NCI-H187 treated with DMSO at 0.1 percent for 48 hours (cell line): Measurements from ENCODE around the gene PPP2R2C.

Experiments used
- DNase-seq: peaks from one replicate; lab custom pipeline; 2025; lab: John Stamatoyannopoulos, UW

PPP2R2C gene

DNA sequence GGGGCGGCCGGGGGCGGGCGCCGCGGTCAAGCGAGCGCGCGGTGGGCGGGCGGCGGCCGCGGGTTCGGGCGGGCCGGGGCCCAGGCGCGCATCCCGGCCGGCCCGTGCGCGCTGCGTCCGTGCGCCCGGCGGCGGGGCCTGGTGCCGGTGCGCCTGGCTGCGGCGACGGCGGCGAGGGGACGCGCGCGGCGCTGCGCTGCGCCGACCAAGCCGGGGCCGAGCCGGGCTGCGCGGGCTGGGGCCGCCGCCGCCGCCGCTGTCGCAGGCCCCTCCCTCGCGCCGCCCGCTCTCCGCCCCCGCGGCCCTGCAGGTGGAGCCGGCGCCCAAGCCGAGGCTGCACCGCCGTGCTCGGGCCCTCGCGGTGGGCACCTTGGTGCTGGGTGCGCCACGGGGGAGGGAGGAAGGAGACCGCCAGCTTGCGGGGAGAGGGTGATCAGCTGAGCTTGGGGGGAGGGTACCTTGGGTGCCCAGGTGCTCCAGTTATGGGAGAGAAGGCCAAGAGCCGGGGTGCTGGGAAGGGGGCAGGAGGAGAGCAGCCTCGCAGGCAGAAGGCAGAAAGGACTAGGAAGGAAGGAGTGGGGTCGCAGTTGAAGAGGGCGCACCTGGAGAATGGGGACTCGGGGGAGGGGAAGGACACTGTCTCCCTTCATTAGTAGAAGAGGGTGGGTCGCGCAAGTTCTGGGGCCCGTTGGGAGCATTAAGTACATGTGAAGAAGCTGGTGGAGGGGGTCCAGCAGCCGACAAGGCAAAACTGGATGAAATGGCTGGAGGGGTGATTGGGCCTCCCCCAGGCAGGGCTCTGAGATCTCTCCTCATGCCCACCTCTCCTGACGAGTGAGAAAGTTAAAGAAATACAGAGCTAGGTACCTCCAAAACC, at the start of gene PPP2R2C:
Gene PPP2R2C (minus strand): TSS at position 228 of the 877 bp plus-strand sequence. CDS start 385 bp downstream, outside the sequence.
- no peak for DNase-seq

DNA sequence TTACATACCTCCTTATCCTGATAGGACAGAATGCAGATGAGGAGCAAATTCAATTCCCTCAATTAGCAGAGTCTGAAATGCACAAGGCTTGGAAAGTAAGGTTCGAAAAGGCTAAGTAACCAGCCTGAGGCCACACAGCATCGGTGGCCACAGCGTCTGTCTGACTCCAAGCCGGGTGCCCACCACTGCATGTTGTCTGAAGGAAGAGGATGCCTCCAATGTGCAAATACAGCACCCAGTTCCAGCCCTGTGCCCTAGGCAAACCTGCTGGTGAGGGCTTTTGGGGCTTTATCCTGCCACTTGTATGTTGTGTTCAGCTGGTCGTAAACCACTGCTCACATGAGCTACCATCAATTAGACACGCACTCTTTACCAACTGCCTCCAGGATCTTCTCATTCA, 48.6 kb upstream of the PPP2R2C start:
- DNase-seq: no peak

DNA sequence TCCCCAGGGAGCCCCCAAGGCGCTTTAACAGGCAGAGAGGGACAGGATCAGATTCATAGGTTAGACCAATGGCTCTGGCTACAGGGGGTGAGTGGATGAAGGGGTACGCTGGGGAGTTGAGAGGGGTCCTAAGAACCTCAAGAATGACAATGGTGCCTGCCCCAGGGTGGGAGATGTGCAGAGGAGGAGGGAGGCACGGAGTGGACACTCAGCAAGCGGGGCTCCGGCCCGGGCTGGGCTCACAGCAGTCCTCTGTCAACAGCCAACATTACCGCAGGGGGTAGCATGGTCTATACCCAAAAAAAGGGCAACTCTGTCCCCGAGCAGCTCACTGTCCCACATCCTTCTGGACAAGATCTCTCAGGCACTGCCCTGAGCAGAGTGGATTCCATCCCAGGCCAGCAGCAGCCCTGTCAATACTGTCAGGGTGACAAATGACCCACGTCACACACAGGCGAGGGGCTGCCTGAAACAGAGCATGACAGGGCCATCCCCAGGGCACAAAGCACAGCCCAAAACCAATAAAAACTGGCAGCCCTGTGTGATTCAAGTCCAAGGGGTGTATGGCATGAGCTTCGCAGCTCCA, 47.7 kb upstream of the PPP2R2C start:
- DNase-seq: no peak

DNA sequence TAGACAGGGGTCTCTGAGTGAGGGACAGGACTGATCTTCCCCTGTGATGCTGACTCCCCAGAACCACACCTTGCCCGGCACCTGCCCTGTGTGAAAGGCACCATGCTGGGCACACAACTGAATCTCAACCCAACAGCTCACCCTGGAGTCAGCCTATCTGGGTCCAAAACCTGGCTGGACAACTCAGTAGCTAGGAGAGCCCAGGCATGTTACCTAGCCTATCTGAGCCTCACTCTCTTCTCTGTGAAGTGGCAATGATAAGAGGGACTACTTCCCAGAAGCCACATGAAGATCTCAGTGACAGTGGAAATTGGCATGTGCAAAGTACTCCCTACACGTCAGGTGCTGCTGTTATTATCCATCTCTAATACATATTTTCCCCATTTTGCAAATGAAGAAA, 44.8 kb upstream of the PPP2R2C start:
- no peak for DNase-seq

DNA sequence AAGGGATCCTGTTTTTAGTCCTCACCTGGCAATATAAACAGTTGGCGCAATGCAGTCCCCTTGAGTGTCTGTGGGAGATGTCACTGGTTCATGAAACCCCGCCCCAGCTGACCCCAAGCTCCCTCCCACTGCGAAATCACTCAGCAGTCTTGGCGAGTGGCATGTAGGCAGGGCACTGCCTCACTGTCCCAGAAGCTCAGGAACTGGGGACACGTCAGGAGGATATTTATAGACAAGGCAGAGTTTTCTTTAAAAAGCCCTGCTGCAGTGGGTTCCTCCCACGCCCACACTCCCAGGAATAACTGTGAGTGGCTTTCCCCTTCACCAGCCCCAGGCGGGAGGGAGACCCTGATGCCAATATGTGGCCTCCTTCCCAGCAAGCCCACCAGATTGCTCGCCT, 44.3 kb upstream of the PPP2R2C start:
- no peak for DNase-seq

DNA sequence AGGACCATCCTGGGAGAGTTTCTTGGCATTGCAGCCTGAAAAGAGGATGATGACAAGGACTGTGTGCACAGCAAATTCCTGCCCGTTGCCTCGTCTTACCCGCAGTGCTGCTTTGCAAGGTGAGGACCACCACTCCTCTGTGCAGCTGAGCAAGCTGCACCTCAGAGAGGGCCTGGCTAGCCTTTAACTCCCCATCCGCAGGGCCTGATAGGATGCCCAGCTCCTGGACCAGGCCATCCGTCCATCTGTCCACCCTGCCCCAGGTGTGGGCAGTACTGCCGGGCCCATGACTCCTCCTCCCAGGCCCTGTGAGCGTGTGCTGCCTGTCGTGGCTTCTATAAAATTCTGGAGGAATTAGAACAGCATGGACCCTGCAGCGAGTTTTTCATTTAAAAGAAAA, 43.9 kb upstream of the PPP2R2C start:
- no peak for DNase-seq

DNA sequence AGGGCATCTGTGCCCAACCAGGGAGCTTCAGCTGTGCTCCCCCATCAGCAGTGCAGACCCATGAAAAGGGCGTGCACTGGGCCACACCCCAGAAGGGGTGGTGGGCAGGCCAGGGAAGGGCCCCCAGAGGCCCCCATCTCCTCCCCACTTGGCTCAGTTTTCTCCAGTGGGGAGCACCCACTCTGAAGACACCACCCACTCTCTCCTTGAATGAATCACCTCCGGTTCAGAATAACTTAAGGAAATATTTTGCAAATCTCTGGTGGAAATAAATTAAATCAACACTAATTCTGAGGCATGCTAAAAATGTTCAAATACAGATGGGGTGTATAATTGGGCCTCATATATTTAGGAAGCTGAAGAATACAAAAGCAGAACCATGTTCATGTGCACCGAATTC, 41.3 kb upstream of the PPP2R2C start:
- DNase-seq: no peak

DNA sequence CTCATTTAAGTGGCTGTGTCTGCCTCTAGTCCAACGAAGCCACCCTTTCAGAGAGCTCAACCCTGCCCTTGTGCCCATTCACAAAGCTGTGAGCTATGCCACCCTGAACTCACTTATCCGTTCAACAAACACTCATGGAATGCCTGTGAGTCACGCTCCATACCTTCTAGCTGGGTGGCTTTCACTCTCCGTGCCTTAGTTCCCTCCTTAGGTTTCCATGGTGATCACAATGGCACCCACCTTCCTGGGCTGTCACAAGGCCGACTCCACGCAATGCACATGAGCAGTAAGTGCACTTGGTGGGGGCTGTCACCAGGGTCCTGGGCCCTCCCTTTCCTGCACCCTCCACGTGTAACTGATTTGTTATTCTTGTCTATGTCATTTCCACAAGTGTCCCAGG, 37.2 kb upstream of the PPP2R2C start:
- no peak for DNase-seq

DNA sequence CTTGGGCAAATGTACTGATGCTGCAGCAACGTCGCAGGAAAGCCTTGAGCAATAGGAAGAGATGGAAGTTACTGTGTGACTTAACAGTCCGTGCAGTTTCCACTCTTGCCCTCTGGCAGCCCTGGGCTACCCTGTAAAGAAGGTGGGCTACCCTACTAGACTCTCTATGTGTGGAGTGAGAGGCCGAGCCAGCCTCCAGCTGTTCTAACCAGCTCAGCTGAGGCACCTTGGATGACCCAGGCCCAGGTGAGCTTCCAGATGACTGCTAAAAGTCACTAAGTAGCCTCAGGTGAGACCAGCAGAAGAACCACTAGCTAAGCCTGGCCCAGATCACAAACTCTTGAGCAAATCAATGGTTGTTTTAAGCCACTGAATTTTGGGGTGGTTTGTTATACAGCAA, 34.9 kb upstream of the PPP2R2C start:
- no peak for DNase-seq

DNA sequence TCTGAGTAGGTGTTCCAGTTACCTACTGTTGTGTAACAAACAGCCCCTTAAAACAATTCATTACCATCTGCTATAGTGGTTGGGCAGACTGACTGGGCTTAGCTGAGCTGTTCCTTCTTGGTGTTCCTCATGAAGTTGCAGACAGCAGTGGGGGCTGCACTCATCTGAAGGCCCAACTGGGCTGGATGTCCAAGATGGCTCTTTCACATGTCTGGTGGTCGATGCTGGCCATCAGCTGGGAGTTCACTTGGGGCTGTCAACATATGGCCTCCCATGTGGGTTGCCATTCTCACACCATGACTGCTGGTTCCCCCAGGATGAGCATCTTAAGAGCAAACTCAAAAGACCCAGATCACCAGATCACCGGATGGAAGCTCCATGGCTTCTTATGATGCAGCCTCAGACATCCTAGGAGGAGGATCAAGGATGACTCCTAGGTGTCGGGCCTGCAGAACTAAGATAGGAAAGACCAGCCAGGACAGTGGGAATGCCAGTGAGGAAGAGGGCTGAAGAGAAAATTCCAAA, 34.3 kb upstream of the PPP2R2C start:
- no peak for DNase-seq

DNA sequence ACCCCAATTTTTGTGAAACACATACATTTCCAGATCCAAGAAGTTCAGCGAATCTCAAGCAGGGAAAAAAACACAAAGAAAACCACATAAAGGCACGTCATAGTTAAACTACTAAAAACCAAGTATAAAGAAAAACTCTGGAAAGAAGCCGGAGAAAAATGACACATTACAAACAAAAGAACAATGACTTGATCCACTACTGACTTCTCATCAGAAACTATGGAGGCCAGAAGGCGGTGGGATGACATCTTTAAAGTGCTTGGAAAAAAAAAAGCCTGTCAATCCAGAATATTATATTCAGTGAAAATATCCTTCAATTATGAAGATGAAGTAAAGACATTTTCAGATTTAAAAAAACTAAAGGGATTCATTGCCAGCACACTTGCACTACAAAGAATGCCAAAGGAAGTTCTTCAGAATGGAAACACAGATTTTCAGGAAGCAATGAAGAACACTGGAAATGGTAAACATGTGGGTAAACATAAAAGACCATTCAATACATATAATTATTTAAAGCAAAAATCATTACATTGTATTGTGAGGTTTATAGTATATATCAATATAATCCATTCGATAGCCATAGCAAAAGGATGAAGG, 32.6 kb upstream of the PPP2R2C start:
- no peak for DNase-seq

DNA sequence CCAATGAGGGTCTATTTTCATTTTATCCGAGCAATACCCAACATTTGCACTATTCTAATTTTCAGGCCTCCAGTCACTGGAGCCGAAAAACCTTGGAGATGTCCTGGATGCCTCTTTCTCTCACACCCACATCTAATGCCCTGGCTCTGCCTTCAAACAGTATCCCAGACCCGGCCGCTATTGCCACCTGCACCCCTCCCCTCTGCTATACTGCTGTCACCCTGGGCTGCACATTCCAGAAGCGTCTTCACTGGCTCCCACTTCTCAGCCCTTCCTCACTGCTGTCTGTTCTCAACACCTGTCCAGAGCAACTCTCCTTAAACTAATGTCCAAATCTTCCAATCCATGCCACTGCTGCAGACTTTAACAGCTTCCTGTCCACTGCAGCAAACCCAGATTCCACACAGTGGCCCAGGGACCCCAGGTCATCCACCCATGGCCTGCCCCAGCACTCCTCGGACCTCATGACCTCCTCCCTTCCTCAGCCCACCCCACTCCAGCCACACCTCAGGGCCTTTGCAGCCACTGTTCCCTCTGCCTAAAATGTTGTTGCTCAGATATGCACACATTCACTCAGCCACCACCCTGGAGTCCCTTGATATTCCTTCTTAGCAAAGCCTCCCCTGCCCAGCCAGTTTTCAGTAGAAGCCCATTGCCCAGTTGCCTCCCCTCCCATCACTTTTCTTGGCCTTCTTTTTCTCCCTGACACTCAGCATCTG, 30.5 kb upstream of the PPP2R2C start:
- DNase-seq: no peak

DNA sequence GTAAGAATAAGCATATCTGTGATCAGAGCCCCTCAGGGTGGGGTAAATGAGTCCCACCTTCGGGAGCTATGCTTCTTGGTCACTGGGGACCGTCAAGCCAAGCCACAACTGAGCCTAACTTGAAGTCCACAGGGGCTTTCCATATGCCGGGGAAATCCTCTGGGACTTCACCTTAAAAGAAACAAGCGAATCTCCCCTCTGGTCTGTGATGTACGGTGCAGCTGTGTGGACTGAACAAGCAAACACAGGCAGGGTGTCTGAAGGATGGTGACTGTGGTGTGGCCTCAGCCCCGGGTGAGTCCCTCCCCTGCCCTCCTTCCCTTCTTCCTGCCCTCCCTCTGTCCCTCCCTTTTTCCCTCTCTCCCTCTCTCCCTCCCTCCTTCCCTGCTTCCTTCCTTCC, 29.7 kb upstream of the PPP2R2C start:
- no peak for DNase-seq

DNA sequence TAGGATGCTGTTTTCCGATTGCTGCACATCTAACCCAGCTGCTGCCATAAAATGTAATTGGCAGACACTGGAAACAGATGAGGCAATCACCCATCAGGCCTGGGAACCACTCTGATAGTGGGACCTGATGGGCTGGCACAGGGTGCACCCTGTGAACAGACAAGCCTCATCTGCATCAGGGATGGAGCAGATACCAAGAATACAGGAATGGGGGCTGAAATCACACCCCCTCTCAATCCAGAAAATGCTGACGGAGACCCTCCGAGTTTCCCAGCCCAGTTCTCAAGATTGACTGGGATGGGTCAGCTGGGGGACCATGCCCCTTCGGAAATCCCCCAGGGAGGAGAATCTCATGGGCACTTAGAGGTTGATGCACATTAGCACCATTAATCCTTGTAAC, 28.8 kb upstream of the PPP2R2C start:
- no peak for DNase-seq

DNA sequence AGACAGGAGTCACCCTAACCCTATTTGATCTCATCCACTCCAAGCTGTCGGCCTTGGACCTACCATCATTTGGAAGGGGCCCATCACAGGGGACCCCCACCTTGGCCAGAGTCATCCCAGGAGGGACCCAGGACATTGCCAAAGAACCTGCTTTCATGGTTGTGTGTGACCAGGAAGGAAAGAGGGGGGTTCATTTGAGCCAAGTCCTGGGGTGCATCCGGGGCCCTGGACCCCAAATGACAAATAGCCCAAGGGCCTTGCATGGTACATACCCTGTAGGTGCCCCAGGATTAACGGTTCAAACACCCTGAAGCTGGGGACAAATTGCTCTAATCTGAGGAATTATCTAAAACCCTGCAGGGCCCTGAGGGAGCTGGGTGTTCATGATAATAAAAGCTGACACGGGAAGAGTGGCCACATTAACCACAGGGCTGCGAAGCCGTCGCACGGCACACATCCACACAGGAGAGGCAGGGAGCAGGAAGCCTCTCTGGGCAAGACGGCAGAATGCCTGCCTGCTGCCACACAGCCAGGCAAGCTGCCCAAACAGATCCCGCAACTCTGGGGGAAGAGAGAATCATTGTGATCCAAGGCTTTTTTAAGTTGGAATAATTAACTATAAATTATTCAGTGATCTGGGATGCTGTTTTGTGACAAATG, 28.2 kb upstream of the PPP2R2C start:
- DNase-seq: no peak

DNA sequence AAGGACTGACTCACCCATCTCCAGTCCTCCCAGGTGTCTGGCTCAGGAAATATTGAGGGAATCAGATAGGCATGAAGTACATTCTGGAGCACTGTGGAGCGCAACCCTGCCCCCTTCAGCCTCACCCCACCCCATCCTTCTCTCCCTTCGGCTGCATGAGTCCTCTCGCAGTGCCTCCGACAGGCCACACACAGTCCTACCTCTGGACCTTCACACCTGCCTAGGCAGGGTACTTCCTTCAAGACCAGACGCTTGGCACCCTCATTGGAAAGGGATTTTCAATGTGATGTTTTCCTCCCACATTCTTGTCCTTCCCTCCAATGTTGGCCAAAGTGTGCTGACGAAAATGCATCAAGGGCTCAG, 26.8 kb upstream of the PPP2R2C start:
- no peak for DNase-seq

DNA sequence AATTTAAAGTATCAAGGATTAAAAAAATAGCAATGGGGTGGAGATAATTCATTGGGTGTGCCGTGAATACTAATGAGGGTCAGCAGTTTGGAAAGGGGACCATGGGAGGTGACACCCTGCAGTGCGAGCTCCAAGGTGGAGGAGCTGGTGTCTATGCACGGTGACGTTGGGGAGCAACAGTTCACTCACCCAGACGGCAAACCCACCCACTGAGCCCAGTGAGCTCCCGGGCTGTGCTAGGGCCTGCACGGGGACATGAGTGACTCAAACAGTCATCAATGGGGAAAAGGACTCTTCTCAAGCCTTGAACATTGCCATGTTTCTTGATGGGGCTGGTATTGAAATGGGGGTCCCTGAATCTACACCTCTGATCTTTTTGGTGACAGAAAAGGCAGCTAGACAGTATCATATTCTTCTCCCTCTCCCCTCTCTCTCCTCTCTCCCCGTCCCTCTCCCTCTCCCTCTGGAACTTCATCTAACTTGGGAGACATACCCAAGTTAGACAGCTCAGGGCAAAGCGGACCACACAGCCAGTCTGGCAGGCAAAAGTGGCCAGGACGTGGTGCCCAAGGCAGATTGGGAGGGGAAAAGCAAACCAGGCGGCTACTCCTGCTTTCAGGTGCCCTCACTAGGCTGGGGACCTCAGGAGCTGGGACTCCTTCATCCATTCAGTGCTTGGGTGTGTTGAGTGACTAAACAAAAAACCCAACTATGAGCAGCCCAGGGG, 26.3 kb upstream of the PPP2R2C start:
- no peak for DNase-seq

DNA sequence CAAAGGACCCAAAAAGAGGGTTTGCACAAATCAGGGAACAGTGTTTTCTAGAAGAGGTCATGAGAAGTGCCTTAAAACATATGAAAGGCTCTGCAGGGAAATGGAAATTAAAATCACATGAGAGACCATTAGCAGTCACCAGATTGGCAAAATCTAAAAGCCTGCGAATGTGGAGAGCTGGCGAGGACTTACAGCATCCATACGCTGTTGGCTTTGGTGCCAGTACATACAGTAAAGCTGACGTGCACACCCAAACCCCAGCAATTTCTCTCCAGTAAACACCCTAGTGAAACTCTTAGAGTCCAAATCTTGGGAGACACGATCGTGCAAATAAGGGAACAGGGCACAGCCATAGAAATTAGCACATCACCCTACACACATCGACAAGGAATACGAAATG, 25.4 kb upstream of the PPP2R2C start:
- DNase-seq: no peak

DNA sequence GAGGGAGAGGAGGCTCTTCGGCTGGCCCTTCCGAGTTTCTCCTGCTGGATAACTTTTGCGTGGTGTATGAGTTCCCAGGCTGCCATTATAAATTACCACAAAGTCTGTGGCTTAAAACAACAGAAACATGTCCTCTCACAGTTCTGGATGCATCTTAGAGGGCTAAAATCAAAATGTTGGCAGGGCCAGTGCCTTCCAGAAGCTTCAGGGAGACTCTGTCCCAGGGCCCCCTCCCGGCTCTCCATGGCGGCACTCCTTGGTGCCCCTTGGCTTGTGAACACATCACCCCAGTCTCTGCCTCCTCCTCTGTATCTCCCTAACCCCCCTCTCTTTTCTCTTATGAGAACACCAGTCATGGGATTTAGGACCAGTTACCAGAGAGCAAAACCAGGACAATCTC, 23.3 kb upstream of the PPP2R2C start:
- no peak for DNase-seq

DNA sequence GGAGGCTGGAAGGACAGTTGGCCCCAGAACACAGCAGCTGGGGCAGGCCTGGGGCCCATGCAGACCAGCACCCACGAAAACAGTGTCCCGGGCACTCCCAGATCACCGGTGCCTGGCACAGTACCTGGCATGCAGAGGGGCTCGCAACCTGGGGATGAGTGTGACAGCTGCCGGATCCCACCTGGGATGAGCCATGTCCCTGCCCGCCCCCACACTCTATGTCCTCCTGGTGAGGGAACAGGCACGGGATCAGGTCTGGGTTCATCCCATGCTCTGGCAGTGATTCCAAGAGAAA, 22.8 kb upstream of the PPP2R2C start:
- DNase-seq: no peak

DNA sequence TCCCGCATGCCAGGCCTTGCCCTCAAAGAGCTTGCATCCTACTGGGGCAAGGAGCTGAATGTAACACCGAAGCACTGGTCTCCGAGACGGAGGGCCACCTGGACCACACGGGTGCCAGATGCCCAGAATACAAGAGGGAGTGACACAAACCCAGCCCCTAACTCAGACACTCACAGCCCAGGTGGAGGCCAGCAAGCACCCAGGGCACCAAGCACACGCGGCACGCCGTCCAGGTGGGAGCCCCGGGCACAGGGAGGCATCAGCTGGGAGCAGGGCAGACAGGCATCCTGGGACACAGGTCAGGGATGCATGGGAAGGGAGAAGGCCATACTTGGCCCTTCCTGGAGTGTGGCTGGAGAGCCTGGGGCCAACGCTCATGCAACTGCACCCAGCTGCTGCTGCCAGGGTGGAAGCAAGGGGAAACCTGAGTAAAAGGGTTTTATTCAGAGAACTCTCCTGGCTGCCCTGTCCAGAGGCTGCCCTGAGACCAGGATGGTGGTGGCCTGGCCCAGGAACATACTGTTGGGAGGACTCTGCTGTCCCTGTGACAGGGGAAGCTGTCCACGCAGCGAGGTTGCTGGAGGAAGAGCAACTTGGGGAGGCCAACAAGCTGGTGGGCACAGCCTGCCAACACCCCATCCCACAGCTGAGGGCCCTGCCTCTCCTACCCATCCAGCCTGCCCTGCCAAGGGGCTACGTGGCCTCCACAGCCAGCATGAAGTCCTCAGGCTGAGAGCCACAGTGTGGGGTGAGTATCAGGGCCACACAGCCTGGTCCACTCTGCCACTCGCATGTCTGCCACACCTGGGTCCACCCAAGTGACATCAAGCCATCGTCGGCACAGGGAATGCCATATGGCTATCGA, 22.2 kb upstream of the PPP2R2C start:
- DNase-seq: no peak
